Uterus (tissue), 4 donors: ENCODE results near the gene KIRREL3. TPM values are rescaled to one million over a fixed set of nuclear protein-coding genes. Genes with fewer than 3 reads are reported as not detected.

Experiments used
- DNase-seq, 2 donors: peaks; one replicate each; pipeline ENCODE4 v3.0.0-alpha.2; 2019 to 2020
- H3K27ac ChIP-seq, 2 donors: fragments of 200-600 bp; sonication (generic); 1 replicate in 1 of 2; 2 replicates in 1 of 2; pipeline ENCODE4 v1.5.1; 2016 to 2018
- H3K27me3 ChIP-seq, 2 donors: fragments of 200-600 bp; sonication (generic); one replicate each; pipeline ENCODE4 v1.5.1; 2018 to 2019; ENCODE audit warnings: control low read depth in 1 of 2
- H3K36me3 ChIP-seq, 2 donors: fragments of 200-600 bp; sonication (generic); one replicate each; pipeline ENCODE4 v1.5.1; 2019; ENCODE audit warnings: control low read depth in 1 of 2
- H3K4me1 ChIP-seq, 2 donors: fragments of 200-600 bp; sonication (generic); one replicate each; pipeline ENCODE4 v1.5.1; 2018 to 2019; ENCODE audit warnings: control low read depth in 1 of 2
- H3K4me3 ChIP-seq, 2 donors: fragments of 200-600 bp; sonication (generic); 1 replicate in 1 of 2; 2 replicates in 1 of 2; pipeline ENCODE4 v1.5.1; 2018 to 2019; ENCODE audit warnings: mild to moderate bottlenecking in 1 of 2
- H3K9me3 ChIP-seq, 2 donors: fragments of 200-600 bp; sonication (generic); one replicate each; pipeline ENCODE4 v1.5.1; 2019; ENCODE audit warnings: control low read depth in 1 of 2
- CTCF ChIP-seq, 4 experiments: fragments of 200-600 bp in 2 of 4; fragments of 450-650 bp in 2 of 4; sonication (generic) in 2 of 4; IDR thresholded peaks; one replicate each; pipeline ENCODE4 v1.5.1; 2016 to 2019; ENCODE audit warnings: antibody characterized with exemption in 4 of 4, mild to moderate bottlenecking in 2 of 4, moderate library complexity in 1 of 4
- POLR2A ChIP-seq, 2 donors: fragments of 450-650 bp; IDR thresholded peaks; one replicate each; pipeline ENCODE4 v1.6.1; 2016; ENCODE audit warnings: antibody characterized with exemption in 2 of 2, mild to moderate bottlenecking in 1 of 2, moderate library complexity in 1 of 2
- intact Hi-C: fragments of 100-400 bp; cut with DNase I; formaldehyde crosslinking; loops from one replicate; pipeline ENCODE4 v1.15.1; 2023; ENCODE audit warnings: low total_unique reads
- total RNA-seq, 4 donors: library from RNA; depleted of rRNA in 3 of 4; stranded (reverse); fragments of >200 nt in 3 of 4; gene quantifications; one replicate each; pipeline versions ENCODE4 v1.1.0 to v1.2.4, GENCODE V29; 2014 to 2023
- donor health status: DM: yes; HTN: yes; CAD: no.

Gene KIRREL3
- total RNA-seq, 4 donors from 2014 or later, result 10.0 TPM; not detected in 3

GRCh38 chr11:126680131-126680530 is 320.4 kb downstream of the KIRREL3 start:
- TF ChIP-seq CTCF (IDR thresholded peaks at IDR 0.05) (no peak), POLR2A (IDR thresholded peaks at IDR 0.05) (no peak)
- Histone ChIP-seq H3K27me3 (no peaks in the 10 kb centered on the region), H3K4me1 (no peaks in the 10 kb centered on the region), H3K4me3 (no peak overlapping the region), H3K27ac (no peak overlapping the region), H3K9me3 (no peaks in the 10 kb centered on the region), H3K36me3 (no peaks in the 10 kb centered on the region)
- DNase-seq, result no peak
- intact Hi-C loops, result no loop called here

DNA sequence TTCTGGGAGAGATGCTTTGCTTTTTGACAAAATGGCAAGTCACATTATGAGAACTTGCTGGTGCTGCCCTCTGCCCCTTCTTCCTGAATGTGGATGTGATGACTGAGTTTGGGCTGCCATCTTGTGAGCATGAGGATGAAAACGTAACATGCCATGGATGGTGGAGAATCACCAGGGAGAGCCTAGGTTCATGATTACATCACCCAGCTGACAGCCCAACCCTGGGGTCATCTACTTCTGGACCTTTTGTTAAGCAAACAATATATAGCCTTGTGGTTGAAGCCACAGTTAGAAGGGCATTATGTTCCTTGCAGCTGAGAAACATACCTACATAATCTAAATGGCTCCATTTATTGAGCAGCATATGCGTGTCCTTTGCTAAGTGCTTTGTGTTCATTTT is 321.5 kb downstream of the KIRREL3 start:
- Histone ChIP-seq H3K9me3 (no peaks in the 10 kb centered on the region), H3K36me3 (no peaks in the 10 kb centered on the region), H3K27ac (no peak overlapping the region), H3K4me1 (no peaks in the 10 kb centered on the region), H3K27me3 (no peaks in the 10 kb centered on the region), H3K4me3 (no peak overlapping the region)
- no peak for TF ChIP-seq POLR2A (IDR thresholded peaks at IDR 0.05)
- no peak for TF ChIP-seq CTCF (IDR thresholded peaks at IDR 0.05)
- DNase-seq, result no peak
- intact Hi-C loops, result no loop called here

GRCh38 chr11:126676536-126676935 is 324.0 kb downstream of the KIRREL3 start:
- DNase-seq, result no peak
- Histone ChIP-seq H3K36me3 (no peaks in the 10 kb centered on the region), H3K27me3 (no peaks in the 10 kb centered on the region), H3K9me3 (no peaks in the 10 kb centered on the region), H3K4me1 (no peaks in the 10 kb centered on the region), H3K27ac (no peak overlapping the region), H3K4me3 (no peak overlapping the region)
- TF ChIP-seq CTCF (IDR thresholded peaks at IDR 0.05) (no peak), POLR2A (IDR thresholded peaks at IDR 0.05) (no peak)
- intact Hi-C loops, result no loop called here

DNA sequence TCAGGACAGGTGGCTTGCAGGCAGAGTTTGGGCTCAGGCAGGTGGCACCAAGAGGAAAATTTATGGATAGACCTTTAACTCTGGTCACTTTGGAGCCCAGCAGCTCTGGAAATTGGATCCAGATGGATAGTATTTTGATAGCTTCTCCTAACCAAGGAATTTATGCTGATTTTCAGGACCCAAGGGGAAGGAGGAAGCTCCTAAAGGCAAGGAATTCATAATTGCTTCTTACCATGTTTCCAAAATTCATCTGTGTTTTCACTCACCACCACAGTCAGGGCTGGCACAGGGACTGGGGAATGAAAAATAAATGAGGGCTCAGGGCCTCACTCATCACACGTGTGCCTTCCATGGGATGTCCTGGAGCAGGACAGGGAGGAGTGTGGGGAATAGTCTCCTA is 327.3 kb downstream of the KIRREL3 start:
- Histone ChIP-seq H3K27me3 (no peaks in the 10 kb centered on the region), H3K36me3 (no peaks in the 10 kb centered on the region), H3K9me3 (no peaks in the 10 kb centered on the region), H3K27ac (no peak overlapping the region), H3K4me3 (no peak overlapping the region), H3K4me1 (no peaks in the 10 kb centered on the region)
- TF ChIP-seq CTCF (IDR thresholded peaks at IDR 0.05) (no peak), POLR2A (IDR thresholded peaks at IDR 0.05) (no peak)
- intact Hi-C loops, result no loop called here
- DNase-seq, result no peak

- no peaks in the 10 kb centered on the region for H3K4me1 ChIP-seq
- no peak overlapping the region for H3K4me3 ChIP-seq
- no peaks in the 10 kb centered on the region for H3K9me3 ChIP-seq
- intact Hi-C loops, result no loop called here
- no peak overlapping the region for H3K27ac ChIP-seq
- DNase-seq, result no peak
- H3K27me3 ChIP-seq, result no peaks in the 10 kb centered on the region
- TF ChIP-seq POLR2A (IDR thresholded peaks at IDR 0.05) (no peak), CTCF (IDR thresholded peaks at IDR 0.05) (no peak)
- H3K36me3 ChIP-seq, result no peaks in the 10 kb centered on the region
Observed at GRCh38 chr11:126669416-126669815, 331.2 kb downstream of the KIRREL3 start.
